ENCODE results near the gene SHISA9. TPM values are rescaled to one million over a fixed set of nuclear protein-coding genes. Genes with fewer than 3 reads are reported as not detected.

The SHISA9 gene
- total and polyA plus RNA-seq, 4 donors: under 0.01 to 0.08 (median 0.07) TPM; not detected in 1

GRCh38 chr16:12906271-12906670 is 4.9 kb downstream of the SHISA9 start:
- Histone ChIP-seq H3K36me3 (ENCODE audit: control insufficient read depth in 4 of 4, insufficient read depth in 3 of 4, low read depth in 1 of 4, low read length in 3 of 4) (no peaks in the 10 kb centered on the region), H3K27ac (ENCODE audit: low read depth in 1 of 2, low read length in 2 of 2) (no peak overlapping the region), H3K27me3 (ENCODE audit: control insufficient read depth in 4 of 4, insufficient read depth in 4 of 4, low read length in 3 of 4) (peaks cover 0 to 13% (median 4%) of the 10 kb centered on the region in 4 donors), H3K9ac (ENCODE audit: low read depth in 1 of 2, low read length in 2 of 2) (no peak overlapping the region), H3K9me3 (ENCODE audit: control insufficient read depth in 4 of 4, low read length in 3 of 4) (no peaks in the 10 kb centered on the region), H3K4me3 (ENCODE audit: low read depth in 1 of 3, low read length in 3 of 3) (no peak overlapping the region), H3K4me1 (ENCODE audit: control insufficient read depth in 4 of 4, insufficient read depth in 4 of 4, low read length in 3 of 4) (peaks cover 6 to 22% (median 18%) of the 10 kb centered on the region in 4 donors)
- WGBS: 80% methylated on average over 5 of the region's 5 CpGs
- no peak for DNase-seq (ENCODE audit: low spot score)
- TF ChIP-seq GABPA (IDR thresholded peaks at IDR 0.05 in 1 of 2, conservative IDR thresholded peaks at IDR 0.05 in 1 of 2) (no peak), FOXA1 (IDR thresholded peaks at IDR 0.05) (no peak), RXRA (IDR thresholded peaks at IDR 0.05) (no peak), HNF4A (conservative IDR thresholded peaks at IDR 0.05) (no peak), SP1 (IDR thresholded peaks at IDR 0.05) (no peak), TAF1 (conservative IDR thresholded peaks at IDR 0.05) (no peak)

GRCh38 chr16:12906765-12907516 is 5.5 kb downstream of the SHISA9 start:
- peaks cover 0 to 8% (median 4%) of the 10 kb centered on the region in 4 donors for H3K27me3 ChIP-seq (ENCODE audit: control insufficient read depth in 4 of 4, insufficient read depth in 4 of 4, low read length in 3 of 4)

More at GRCh38 chr16:12906765-12907516, 5.5 kb downstream of the SHISA9 start:
- Histone ChIP-seq H3K27ac (ENCODE audit: low read depth in 1 of 2, low read length in 2 of 2) (no peak overlapping the region), H3K9ac (ENCODE audit: low read depth in 1 of 2, low read length in 2 of 2) (no peak overlapping the region), H3K4me3 (ENCODE audit: low read depth in 1 of 3, low read length in 3 of 3) (no peak overlapping the region), H3K4me1 (ENCODE audit: control insufficient read depth in 4 of 4, insufficient read depth in 4 of 4, low read length in 3 of 4) (peaks cover 3 to 17% (median 15%) of the 10 kb centered on the region in 4 donors), H3K36me3 (ENCODE audit: control insufficient read depth in 4 of 4, insufficient read depth in 3 of 4, low read depth in 1 of 4, low read length in 3 of 4) (no peaks in the 10 kb centered on the region), H3K9me3 (ENCODE audit: control insufficient read depth in 4 of 4, low read length in 3 of 4) (no peaks in the 10 kb centered on the region)
- DNase-seq (ENCODE audit: low spot score): no peak
- 82% methylated on average over 5 of the region's 5 CpGs for WGBS
- TF ChIP-seq JUND (IDR thresholded peaks at IDR 0.05) (no peak), NR2F2 (IDR thresholded peaks at IDR 0.05) (no peak), ATF3 (IDR thresholded peaks at IDR 0.05) (no peak), CTCF (IDR thresholded peaks at IDR 0.05; ENCODE audit: low read depth, low read length, missing input control) (no peak), RXRA (IDR thresholded peaks at IDR 0.05) (no peak), RAD21 (IDR thresholded peaks at IDR 0.05) (no peak), YY1 (IDR thresholded peaks at IDR 0.05) (no peak), TAF1 (conservative IDR thresholded peaks at IDR 0.05) (no peak), FOXA2 (IDR thresholded peaks at IDR 0.05) (no peak), HNF4A (conservative IDR thresholded peaks at IDR 0.05) (no peak), SP1 (IDR thresholded peaks at IDR 0.05) (no peak), REST (IDR thresholded peaks at IDR 0.05) (no peak)
